ENCODE data around the gene MAGI1.

MAGI1 gene

DNA sequence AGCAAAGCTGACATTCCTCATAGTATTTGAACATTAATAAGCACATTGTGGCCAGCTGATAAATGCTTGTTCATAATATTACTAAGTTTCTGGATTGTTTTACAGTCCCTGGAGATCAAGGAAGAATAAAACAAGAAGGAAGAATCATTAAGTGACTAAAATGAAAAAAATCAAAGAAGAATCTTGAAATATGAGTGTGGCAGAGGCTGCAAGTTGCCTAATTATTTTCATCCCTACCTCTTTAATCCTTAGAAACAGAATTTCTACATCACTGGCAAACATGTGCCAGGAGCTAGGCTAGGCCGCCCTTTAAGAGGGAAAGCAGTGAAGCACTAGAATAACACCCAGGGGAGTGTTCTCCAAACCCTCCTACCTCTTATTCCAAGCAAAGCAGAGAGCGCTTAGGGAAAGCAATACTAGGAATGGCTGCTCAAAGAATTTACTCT, 98.9 kb downstream of the MAGI1 start:
- no peak for DNase-seq

- DNase-seq = peak; percentile 7
These were observed 99.5 kb downstream of the MAGI1 start for GRCh38 chr3:65939184-65939583.

DNA sequence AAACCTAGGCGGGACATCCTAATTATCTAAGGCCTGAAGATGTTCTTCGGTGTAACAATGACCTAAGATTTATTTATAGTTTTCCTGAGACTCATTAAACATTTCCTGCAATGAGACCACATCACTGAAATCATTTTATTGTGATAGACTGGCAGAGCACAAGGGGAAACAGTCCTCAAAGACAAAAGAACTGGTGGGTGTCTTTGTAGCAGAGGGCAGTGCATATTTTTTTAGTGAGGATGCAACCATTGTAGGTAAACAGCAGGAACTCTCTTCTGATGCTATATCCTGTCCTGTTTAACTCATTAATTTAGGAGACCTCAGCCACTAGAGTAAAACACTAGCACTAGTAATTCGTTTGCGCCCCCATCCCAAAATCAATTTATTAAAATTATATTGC, 100.0 kb downstream of the MAGI1 start:
- peak; percentile 2 for DNase-seq

DNA sequence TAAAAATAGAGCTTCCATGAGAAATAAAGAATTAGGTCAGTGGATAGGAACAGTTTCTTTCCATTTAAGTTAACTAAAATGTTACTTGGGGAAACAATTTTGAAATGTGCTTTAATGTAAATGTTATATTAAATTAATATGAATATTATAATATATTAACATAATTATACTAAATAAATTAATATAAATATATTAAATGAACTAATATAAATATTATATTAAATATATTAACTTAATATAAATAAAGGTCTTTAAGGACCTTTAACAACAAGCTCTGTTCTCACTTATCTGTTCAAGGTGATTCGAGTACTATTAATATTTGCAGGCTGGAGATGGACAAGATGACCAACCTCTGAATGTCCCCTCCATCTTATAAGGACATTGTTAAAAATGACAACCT, 100.6 kb downstream of the MAGI1 start:
- no peak for DNase-seq

GRCh38 chr3:65936908-65937638, 101.6 kb downstream of the MAGI1 start:
- no peak for DNase-seq

DNA sequence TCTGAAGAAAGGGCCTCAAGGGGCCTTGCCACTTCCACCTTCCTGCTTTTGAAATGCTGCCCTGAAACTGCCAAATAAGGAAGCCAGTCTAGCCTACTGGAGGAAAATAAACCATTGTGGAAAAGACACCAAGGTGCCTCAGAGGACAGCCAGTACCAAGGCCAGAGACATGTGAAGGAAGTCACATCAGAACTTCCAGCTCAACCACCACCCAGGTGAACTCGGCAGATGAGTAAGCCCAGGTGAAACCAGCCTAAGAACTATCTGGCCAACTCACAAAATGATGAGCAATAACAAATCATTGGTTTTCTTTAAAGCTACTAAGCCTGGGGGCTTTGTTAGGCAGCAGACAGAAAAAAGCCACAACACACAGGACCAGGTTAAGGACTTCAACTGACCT, 103.0 kb downstream of the MAGI1 start:
- DNase-seq = no peak

GRCh38 chr3:65930648-65931047, 108.1 kb downstream of the MAGI1 start:
- no peak for DNase-seq

DNA sequence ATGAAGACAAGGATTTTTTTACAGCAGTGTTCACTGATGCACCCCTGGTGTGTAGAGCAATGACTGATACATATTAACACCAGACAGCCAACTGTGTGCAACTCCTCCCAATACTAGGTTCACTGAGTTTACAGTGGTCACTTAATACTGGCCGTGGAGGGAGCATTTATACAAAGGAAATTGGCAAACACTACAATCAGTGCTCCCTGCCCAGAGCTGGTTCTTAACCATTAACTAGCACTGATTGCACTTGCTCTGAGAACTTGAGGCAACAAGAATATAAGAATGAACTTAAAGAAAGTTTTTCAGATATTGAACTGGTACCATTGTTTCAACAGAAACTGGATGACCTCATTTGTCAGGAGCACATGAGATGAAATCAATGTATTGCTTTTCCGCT, 110.6 kb downstream of the MAGI1 start:
- peak; percentile 49 for DNase-seq

- peak; percentile 64 for DNase-seq
These were observed 111.1 kb downstream of the MAGI1 start for GRCh38 chr3:65927576-65927975.

- DNase-seq = no peak
These were observed 113.3 kb downstream of the MAGI1 start for GRCh38 chr3:65925254-65925954.

- no peak for DNase-seq
These were observed 114.0 kb downstream of the MAGI1 start for GRCh38 chr3:65924762-65925161.

DNA sequence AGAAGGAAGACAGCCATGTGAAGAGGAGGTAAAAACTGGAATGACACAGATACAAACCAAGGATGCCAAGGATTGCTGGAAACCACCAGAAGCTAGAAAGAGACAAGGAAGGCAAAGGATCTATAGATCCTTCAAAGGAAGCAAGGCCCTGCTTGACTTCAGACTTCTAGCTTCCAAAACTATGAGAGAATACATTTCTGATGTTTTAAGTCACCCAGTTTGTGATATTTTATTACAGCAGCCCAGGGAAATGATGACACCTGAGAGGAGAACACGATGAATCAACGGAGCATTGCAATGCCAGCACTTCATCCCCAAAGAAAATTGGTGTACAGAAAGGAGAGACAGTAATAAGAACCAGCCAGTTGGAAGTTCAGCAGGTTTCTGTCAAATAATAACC, 116.3 kb downstream of the MAGI1 start:
- DNase-seq = no peak

DNA sequence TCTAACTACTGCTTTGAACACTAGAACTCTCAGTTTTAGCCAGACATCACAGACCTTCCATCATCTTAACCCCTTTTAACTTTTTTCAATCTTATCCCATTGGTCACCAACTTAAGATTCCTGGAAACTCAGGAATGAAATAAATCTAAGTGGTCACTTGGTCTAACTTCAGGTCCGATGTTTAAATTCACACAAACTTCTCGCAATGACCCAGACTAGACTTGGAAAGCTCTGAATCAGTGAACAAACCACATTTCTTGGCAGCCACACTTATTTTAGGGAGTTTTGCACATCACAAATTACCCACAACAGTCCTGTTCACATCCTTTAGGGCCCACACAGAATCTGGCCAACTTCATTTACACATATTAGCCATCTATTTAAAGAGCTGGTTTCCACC, 118.9 kb downstream of the MAGI1 start:
- DNase-seq = no peak

- DNase-seq = no peak
These were observed 123.2 kb downstream of the MAGI1 start for GRCh38 chr3:65915477-65915876.

DNA sequence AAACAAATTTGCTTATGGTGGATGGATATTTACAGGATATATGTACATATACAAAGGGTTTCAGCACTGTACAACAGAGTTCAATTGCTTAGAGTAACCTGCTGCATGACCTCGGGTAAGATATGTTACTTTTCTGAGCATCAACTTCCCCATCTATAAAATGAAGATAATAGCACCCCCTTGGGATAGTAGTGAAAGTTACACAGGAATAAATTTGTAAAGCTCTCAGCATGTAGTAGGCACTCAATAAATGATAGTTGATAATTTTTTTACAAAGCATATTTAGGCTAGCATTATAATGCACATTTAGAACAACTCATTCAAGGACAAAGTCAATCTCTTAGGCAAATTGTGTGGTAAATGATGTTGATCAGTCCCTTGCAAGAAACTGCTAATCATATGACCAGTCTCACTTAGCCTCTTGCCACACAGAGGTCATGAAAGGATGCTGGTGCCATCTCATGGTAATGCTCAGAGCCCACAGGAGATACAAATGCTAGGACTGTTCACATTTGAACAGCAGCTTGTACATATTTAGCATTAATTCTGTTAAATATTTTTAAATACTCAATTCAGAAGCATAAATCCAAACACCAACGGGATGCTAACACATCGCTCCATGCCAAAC, 123.9 kb downstream of the MAGI1 start:
- peak; percentile 20 for DNase-seq

GRCh38 chr3:65914032-65914739, 124.5 kb downstream of the MAGI1 start:
- no peak for DNase-seq

GRCh38 chr3:65912647-65913046, 126.1 kb downstream of the MAGI1 start:
- DNase-seq = no peak

DNA sequence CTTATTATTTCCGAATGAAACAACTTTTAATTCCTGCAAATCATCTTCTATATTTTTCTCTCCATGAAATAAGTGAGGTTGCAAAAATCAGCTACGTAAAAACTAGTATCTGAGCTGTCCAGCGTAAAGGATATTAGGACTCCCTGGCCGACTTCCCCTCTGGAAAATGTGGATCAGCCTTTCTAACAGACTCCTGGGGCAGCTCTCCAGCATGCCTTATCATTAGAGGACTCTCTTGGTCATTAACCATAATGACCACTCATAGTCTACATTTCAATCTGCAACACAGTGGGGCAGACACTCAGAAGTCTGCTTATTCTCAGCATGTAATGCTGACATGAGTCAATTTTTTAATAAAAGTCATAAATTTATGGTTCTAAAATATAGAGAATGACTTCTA, 130.1 kb downstream of the MAGI1 start:
- DNase-seq = no peak

DNA sequence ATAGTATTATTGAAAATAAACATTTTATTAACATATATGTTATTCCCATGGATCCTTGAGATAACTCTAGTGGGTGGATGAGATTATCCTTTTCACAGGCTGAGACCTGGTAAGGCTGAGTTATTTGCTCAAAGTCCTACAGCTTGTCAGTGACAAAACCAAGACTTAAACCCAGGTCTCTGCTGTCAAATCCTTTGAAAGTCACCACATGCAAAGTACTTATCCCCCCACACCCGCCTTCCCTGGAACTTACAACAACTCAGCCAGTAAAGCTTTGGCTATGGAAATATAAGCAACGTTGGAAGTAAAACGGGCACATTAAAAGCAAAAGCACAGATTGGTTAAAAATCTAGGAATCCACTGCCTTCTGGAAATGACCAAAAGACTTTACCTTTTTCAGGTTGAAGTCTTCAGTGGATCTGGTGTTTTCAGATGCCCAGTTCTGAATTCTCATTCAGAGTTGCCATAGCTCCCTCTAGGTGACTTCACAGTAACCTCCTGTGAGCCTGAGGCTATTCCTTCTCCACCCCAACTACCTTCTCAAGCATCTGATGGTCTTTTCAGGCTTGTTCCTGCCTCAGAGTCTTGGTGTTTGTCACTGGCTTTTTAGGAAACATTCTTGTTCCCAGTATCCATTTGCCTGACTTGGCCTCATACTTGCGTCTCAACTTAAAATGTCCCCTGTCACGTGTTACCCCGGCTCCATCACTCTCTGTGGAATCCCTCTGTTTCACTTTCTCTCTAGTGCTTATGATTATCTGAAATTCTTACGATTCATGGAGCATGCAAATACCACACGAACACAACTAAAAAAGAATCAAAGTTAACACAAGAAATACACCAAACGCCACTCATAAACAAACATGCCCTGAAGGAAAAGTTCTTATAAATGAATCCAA, 131.2 kb downstream of the MAGI1 start:
- peak; percentile 6 for DNase-seq

DNA sequence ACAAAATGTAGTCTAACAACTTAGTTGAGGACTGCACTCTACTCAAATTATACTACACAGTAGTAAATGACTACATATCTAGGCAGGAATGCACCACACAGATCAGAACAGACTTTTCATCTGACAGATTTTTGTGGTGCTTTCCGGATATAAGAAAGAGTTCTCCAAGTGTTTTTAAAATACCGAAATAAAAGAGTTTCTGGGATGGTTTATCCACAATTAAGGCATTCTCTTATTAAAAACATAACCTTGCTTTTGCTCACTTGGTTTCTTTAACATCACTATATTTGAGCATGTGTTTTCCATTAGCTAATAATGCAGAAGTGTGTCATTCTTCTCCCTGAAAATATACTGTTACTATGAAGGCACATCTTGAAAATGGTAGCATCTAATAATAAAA, 132.9 kb downstream of the MAGI1 start:
- no peak for DNase-seq

- DNase-seq = no peak
These were observed 134.7 kb downstream of the MAGI1 start for GRCh38 chr3:65904016-65904415.

DNA sequence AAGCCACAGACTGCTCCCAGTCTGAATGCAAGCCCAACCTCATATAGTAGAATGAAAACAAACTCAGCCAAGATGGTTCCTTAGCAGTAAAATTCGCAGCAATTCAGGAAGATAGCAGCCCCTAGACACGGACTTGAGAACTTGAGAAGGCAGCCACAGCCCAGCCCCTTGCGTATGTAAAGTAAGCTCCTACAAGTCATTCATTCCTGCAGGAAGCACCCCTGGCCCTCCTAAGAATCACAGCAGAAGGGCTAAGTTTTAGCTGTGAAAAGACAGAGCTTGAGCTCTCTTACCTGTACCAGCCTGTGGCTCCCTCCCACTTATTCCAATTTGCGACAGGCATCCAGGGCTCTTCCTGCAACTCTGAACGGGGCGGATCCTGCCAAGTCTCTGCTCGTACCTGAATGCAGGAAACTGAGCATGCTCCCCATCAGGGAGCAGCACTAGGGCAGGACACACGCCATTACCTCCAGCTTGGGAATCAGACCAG, 136.4 kb downstream of the MAGI1 start:
- DNase-seq = peak; percentile 12

Measured in NCI-H69 (cell line).